K562 (cell line): ENCODE data around the gene CCDC18. TPM values are rescaled to one million over a fixed set of nuclear protein-coding genes. Genes with fewer than 3 reads are reported as not detected.

ENCODE experiments used
- CHD1 ChIP-seq: fragments of 200-600 bp; sonication (generic); IDR thresholded peaks from one replicate; pipeline ENCODE4 v1.6.1; 2012; ENCODE audit warnings: mild to moderate bottlenecking, moderate library complexity, low read length, inconsistent platforms
- COPS2 ChIP-seq: fragments of 450-650 bp; conservative IDR thresholded peaks from 2 replicates; pipeline ENCODE4 v1.6.1; 2016; ENCODE audit warnings: mild to moderate bottlenecking, moderate library complexity
- CTBP1 ChIP-seq: fragments of 450-650 bp; IDR thresholded peaks from 2 replicates; pipeline ENCODE4 v1.6.1; 2016; ENCODE audit warnings: borderline replicate concordance
- EHMT2 ChIP-seq: fragments of 450-650 bp; IDR thresholded peaks from 2 replicates; pipeline ENCODE4 v1.6.1; 2018; ENCODE audit warnings: antibody characterized with exemption
- EP300 ChIP-seq: IDR thresholded peaks from 2 replicates; pipeline ENCODE4 v1.6.1; 2012; ENCODE audit warnings: low read length, improper control_type of control experiment
- GABPB1 ChIP-seq: sonication (generic); formaldehyde crosslinking; IDR thresholded peaks from 2 replicates; pipeline ENCODE4 v1.8.0; 2022; ENCODE audit warnings: mild to moderate bottlenecking, missing genetic modification reagents
- PHTF2 ChIP-seq: fragments of 250-450 bp; sonication (Bioruptor Pico); IDR thresholded peaks from 2 replicates; pipeline ENCODE4 v1.5.0; 2021; ENCODE audit warnings: mild to moderate bottlenecking
- SRSF1 ChIP-seq: fragments of 200-400 bp; formaldehyde crosslinking; IDR thresholded peaks from 2 replicates; pipeline ENCODE4 v1.6.1; 2017; ENCODE audit warnings: mild to moderate bottlenecking, low read depth, low read length, moderate library complexity
- TAF9B ChIP-seq: fragments of 450-650 bp; IDR thresholded peaks from 2 replicates; pipeline ENCODE4 v1.6.1; 2018; ENCODE audit warnings: mild to moderate bottlenecking; ENCODE audit not compliant: partially characterized antibody
- TOE1 ChIP-seq, 2 experiments: fragments of 450-650 bp in 1 of 2; sonication (generic) in 1 of 2; formaldehyde crosslinking in 1 of 2; IDR thresholded peaks; 2 replicates each; pipeline versions ENCODE4 v1.7.1 to v1.8.0; 2016 to 2022; ENCODE audit warnings: borderline replicate concordance in 2 of 2, mild to moderate bottlenecking in 2 of 2, antibody characterized with exemption in 1 of 2, inconsistent platforms in 1 of 2, low read depth in 1 of 2, missing genetic modification reagents in 1 of 2, moderate library complexity in 1 of 2
- ZBED1 ChIP-seq: IDR thresholded peaks from 2 replicates; pipeline ENCODE4 v1.6.1; 2014
- ZBTB17 ChIP-seq: fragments of 450-650 bp; formaldehyde crosslinking; IDR thresholded peaks from 2 replicates; pipeline ENCODE4 v1.4.0; 2020; ENCODE audit warnings: mild to moderate bottlenecking
- ZC3H8 ChIP-seq: fragments of 450-650 bp; IDR thresholded peaks from 2 replicates; pipeline ENCODE4 v1.6.1; 2017
- ZNF12 ChIP-seq: sonication (generic); formaldehyde crosslinking; IDR thresholded peaks from 2 replicates; pipeline ENCODE4 v1.4.0; 2020; ENCODE audit warnings: mild to moderate bottlenecking, missing genetic modification reagents
- ZNF274 ChIP-seq: IDR thresholded peaks from 2 replicates; pipeline ENCODE4 v1.6.1; 2011; ENCODE audit warnings: low read depth, mild to moderate bottlenecking, low read length, moderate library complexity, borderline replicate concordance
- ZNF586 ChIP-seq: fragments of 450-650 bp; formaldehyde crosslinking; conservative IDR thresholded peaks from 2 replicates; pipeline ENCODE4 v1.4.0; 2020; ENCODE audit warnings: mild to moderate bottlenecking, moderate library complexity
- polyA plus RNA-seq, 8 experiments: library from polyadenylated mRNA; depleted of rRNA in 4 of 8; stranded (reverse) in 5 of 8; unstranded in 3 of 8; fragments of >200 nt; fragmentation: Nextera tagmentation in 2 of 8; fragmentation: Illumina TruSeq in 1 of 8; extraction: Ambion mirVana in 2 of 8; extraction: Trizol in 1 of 8; gene quantifications; 2 replicates each; pipeline versions ENCODE4 v1.2.1 to v1.2.3, GENCODE V29; 2011 to 2014; ENCODE audit warnings: inconsistent platforms in 1 of 8, missing spikeins in 1 of 8
- total RNA-seq, 7 experiments: library from RNA; depleted of rRNA in 6 of 7; stranded (reverse); fragments of >200 nt in 6 of 7; fragmentation: Illumina TruSeq in 2 of 7; extraction: Trizol in 2 of 7; gene quantifications; 2 replicates each; pipeline versions ENCODE4 v1.2.1 to v1.2.3, GENCODE V29; 2011 to 2021; ENCODE audit warnings: low replicate concordance in 1 of 7
- TF ChIP-seq, protein P1 (sequence below): fragments of 450-650 bp; IDR thresholded peaks from 2 replicates; pipeline ENCODE4 v1.6.1; 2016
- TF ChIP-seq, protein P2 (sequence below): fragments of 450-650 bp; IDR thresholded peaks from 2 replicates; pipeline ENCODE4 v1.6.1; 2014; ENCODE audit warnings: low read depth, mild to moderate bottlenecking, moderate library complexity, borderline replicate concordance
- TF ChIP-seq, protein P3 (sequence below): fragments of 250-450 bp; sonication (Bioruptor Pico); IDR thresholded peaks from 2 replicates; pipeline ENCODE4 v1.8.0; 2021; ENCODE audit warnings: borderline replicate concordance, mild to moderate bottlenecking, moderate library complexity; ENCODE audit not compliant: poor library complexity, severe bottlenecking
- TF ChIP-seq, protein P4 (sequence below): fragments of 450-650 bp; IDR thresholded peaks from one replicate; pipeline ENCODE4 v1.6.1; 2018; ENCODE audit warnings: mild to moderate bottlenecking, moderate library complexity; ENCODE audit not compliant: partially characterized antibody
- TF ChIP-seq, protein P5 (sequence below): fragments of 250-450 bp; sonication (Bioruptor Pico); IDR thresholded peaks from 2 replicates; pipeline ENCODE4 v1.4.0; 2020; ENCODE audit warnings: mild to moderate bottlenecking, moderate library complexity, borderline replicate concordance

The CCDC18 gene
- total and polyA plus RNA-seq, 9 of the 15 experiments (the other 6 are each of a cell fraction or from before 2014, with no cell fraction given), result 19.5 to 34.2 (median 24.3) TPM

DNA sequence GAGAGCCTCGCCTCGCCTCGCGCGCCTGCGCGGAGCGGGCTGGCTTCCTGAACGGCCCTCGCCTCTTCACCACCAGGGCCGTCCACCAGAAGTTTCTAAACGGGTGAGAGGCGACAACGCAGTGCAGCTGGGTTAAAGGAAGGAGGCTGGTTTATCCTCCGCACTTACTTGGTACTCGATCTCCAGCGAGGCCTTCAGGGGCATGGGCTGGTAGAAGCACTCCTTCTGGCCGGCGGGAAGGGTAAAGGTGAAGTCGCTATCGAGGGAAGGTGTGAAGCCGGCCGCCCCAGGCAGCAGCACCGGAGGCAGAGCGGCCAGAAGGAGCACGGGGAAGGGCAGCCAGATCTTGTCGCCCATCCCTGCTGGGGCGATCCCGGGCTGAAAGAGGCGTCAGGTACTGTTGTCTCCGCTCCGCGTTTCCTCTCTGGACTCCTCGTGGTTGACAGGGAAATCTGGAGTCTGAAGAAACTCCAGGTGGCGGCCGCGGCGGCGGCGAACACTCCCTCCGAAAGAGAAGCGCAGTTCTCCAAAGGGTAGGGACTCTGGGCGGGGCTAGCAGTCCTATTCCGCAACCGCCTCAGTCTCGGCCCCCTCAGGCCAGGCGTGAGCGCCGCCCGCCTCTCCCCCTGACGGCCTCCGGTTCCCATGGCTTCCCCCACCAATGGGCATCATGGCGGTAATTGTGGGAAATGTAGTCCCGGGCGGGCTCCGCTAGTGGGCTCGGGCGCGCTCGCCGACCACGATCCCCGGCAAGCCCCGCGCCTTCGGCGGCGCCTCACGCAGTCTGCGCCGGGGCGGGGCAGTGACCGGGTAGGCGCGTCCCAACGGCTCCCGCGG lies 420 bp upstream of the CCDC18 start, which contains the start of gene TMED5 (continued):
- TF ChIP-seq ZBED1, result no peak
- TF ChIP-seq CHD1, result peak; percentile 84
- no peak for TF ChIP-seq COPS2
- TF ChIP-seq ZNF274, result no peak
- no peak for TF ChIP-seq EHMT2
- TF ChIP-seq, protein P1, sequence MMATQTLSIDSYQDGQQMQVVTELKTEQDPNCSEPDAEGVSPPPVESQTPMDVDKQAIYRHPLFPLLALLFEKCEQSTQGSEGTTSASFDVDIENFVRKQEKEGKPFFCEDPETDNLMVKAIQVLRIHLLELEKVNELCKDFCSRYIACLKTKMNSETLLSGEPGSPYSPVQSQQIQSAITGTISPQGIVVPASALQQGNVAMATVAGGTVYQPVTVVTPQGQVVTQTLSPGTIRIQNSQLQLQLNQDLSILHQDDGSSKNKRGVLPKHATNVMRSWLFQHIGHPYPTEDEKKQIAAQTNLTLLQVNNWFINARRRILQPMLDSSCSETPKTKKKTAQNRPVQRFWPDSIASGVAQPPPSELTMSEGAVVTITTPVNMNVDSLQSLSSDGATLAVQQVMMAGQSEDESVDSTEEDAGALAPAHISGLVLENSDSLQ, result no peak
- TF ChIP-seq, protein P2, sequence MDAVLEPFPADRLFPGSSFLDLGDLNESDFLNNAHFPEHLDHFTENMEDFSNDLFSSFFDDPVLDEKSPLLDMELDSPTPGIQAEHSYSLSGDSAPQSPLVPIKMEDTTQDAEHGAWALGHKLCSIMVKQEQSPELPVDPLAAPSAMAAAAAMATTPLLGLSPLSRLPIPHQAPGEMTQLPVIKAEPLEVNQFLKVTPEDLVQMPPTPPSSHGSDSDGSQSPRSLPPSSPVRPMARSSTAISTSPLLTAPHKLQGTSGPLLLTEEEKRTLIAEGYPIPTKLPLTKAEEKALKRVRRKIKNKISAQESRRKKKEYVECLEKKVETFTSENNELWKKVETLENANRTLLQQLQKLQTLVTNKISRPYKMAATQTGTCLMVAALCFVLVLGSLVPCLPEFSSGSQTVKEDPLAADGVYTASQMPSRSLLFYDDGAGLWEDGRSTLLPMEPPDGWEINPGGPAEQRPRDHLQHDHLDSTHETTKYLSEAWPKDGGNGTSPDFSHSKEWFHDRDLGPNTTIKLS, result peak; percentile 64; the same call in 1 of the 2 replicates
- TF ChIP-seq ZNF586, result no peak
- TF ChIP-seq ZNF12 (CRISPR knock-in tag), result peak; percentile 88
- TF ChIP-seq TOE1 (IDR thresholded peaks at IDR 0.05; ENCODE audit: borderline replicate concordance), result peak; percentile 61; the same call in 1 of the 2 replicates
- peak; percentile 26; the same call in 1 of the 2 replicates for TF ChIP-seq TOE1 (CRISPR knock-in tag; IDR thresholded peaks at IDR 0.05; ENCODE audit: borderline replicate concordance, low read depth)
- no peak for TF ChIP-seq ZC3H8
- TF ChIP-seq, protein P3, sequence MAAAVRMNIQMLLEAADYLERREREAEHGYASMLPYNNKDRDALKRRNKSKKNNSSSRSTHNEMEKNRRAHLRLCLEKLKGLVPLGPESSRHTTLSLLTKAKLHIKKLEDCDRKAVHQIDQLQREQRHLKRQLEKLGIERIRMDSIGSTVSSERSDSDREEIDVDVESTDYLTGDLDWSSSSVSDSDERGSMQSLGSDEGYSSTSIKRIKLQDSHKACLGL (CRISPR knock-in tag), result no peak
- TF ChIP-seq, protein P4, sequence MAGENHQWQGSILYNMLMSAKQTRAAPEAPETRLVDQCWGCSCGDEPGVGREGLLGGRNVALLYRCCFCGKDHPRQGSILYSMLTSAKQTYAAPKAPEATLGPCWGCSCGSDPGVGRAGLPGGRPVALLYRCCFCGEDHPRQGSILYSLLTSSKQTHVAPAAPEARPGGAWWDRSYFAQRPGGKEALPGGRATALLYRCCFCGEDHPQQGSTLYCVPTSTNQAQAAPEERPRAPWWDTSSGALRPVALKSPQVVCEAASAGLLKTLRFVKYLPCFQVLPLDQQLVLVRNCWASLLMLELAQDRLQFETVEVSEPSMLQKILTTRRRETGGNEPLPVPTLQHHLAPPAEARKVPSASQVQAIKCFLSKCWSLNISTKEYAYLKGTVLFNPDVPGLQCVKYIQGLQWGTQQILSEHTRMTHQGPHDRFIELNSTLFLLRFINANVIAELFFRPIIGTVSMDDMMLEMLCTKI, result no peak
- TF ChIP-seq, protein P5, sequence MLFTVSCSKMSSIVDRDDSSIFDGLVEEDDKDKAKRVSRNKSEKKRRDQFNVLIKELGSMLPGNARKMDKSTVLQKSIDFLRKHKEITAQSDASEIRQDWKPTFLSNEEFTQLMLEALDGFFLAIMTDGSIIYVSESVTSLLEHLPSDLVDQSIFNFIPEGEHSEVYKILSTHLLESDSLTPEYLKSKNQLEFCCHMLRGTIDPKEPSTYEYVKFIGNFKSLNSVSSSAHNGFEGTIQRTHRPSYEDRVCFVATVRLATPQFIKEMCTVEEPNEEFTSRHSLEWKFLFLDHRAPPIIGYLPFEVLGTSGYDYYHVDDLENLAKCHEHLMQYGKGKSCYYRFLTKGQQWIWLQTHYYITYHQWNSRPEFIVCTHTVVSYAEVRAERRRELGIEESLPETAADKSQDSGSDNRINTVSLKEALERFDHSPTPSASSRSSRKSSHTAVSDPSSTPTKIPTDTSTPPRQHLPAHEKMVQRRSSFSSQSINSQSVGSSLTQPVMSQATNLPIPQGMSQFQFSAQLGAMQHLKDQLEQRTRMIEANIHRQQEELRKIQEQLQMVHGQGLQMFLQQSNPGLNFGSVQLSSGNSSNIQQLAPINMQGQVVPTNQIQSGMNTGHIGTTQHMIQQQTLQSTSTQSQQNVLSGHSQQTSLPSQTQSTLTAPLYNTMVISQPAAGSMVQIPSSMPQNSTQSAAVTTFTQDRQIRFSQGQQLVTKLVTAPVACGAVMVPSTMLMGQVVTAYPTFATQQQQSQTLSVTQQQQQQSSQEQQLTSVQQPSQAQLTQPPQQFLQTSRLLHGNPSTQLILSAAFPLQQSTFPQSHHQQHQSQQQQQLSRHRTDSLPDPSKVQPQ, result no peak
- peak; percentile 55; the same call in 1 of the 2 replicates for TF ChIP-seq CTBP1
- TF ChIP-seq TAF9B, result peak; percentile 55
- peak; percentile 72; the same call in 1 of the 2 replicates for TF ChIP-seq GABPB1 (CRISPR knock-in tag)
- peak; percentile 16; the same call in 1 of the 2 replicates for TF ChIP-seq ZBTB17
- TF ChIP-seq PHTF2, result no peak
- no peak for TF ChIP-seq SRSF1
- TF ChIP-seq EP300, result peak; percentile 51
